NCI-H1105 treated with DMSO at 0.1 percent for 48 hours (cell line): ENCODE results near the gene DDAH1.

Experiments
- DNase-seq: peaks from one replicate; lab custom pipeline; 2025; lab: John Stamatoyannopoulos, UW

Gene DDAH1

DNA sequence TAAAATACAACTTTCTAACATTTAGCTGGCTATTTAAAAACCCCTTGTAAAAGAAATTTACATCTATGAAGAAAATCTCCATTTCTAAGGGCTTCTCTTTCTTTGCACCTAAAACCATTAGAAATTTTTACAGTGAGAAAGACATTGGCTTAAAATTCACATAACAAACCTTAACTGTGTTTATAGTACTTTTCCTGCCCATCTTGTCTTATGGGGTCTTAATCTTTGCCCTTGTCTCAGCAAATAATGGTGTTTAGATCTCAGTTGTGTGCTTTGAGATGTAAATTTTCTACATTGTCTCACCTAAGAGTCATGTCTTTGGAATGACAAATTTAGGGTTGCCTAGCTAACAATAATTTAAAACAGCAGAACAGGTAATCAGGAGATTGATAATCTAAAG is 71.5 kb downstream of the DDAH1 start:
- DNase-seq, result no peak

DNA sequence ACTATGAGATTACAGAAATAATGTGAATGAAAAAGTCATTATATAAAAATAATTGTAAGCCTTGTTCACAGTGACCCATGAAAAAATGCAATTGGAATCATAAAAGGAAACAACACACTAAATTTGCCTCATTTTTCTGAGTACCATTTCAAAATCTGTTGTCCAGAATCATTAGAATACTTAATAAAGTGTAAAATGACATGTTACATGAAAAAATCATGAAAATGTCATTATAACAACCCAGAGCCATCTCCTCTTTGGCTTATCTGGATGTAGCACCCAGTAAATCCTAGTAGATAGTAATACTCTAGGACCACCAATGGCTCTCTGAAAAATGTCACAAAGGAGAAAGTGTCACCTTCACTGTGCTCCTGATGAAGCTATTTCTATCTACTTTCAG is 76.5 kb downstream of the DDAH1 start:
- no peak for DNase-seq

DNA sequence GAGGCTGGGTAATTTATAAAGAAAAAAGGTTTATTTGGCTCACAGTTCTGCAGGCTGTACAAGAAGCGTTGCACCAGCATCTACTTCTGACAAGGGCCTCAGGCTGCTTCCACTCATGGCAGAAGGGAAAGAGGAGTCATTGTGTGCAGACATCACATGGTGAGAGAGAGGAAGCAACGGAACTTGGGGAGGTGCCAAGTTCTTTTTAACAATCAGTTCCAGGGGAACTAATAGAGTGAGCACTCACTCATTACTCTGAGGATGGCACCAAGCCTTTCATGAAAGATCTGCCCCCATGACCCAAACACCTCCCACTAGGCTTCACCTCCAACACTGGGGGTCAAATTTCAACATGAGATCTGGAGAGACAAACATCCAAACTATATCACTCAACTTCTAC is 77.2 kb downstream of the DDAH1 start:
- no peak for DNase-seq

DNA sequence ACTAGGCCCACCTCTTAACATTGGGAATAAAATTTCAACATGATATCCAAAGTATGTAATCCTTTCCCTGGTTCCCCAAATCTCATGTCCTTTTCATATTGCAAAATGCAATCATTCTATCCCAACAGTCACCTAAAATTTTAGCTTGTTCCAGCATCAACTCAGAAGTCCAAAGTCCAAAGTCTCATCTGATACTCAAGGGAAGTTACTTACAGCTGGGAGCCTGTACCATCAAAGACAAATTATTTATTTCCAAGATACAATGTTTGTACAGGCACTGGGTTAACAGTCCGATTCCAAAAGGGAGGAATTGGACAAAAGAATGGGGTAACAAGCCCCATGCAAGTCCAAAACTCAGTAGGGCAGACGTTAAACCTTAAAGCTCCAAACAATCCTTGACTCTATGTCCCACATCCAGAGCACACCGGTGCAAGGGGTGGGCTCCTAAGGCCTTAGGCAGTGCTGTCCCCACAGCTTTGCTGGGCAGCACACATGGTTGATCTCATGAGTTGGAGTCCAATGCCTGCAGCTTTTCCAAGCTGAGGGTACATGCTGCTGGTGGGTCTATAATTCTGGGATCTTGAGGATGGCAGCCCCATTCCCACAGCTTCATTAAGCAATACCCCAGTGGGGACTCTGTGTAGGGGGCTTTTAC is 78.8 kb downstream of the DDAH1 start:
- no peak for DNase-seq

DNA sequence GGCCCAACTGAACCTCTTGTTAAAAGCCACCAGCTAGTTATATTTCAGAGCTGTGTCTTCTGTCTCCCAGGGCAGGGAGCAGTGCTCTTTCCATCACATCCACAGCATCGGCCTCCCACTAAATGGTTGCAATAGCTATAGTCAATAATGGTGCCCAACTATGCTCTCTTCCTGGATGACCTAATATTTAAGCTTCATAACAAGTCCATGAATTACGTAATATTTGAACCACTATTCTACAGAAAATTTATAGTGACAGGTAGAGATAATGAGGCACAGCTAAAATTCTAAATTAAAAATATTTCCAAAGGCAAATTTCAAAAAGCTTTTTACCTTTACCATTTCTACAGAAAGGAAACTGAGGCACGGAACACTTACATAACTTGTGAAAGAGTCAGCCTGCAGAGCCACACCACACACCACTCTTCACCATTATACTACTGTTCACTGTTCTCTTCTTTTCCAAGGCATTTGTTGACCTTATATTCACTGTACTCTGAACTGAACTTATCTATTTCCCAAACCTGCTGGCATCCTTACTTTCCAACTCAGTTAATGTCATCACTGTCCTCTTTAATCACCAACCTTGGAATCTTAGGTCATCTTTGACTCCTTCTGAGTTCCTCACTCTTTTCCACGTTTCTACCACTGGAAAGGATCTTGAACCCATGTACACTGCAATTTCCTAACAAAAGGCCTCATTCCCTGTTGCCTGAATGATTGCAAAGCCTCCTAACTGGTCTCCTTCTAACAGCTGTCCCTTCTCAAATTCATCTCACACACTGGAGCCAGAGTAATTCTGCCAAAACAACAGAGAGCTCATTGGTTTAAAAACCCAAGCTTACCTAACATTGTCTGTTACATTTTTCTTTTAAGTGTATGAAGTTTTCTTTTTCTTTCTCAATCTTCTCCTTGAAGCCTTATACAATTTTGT is 85.5 kb downstream of the DDAH1 start:
- no peak for DNase-seq

DNA sequence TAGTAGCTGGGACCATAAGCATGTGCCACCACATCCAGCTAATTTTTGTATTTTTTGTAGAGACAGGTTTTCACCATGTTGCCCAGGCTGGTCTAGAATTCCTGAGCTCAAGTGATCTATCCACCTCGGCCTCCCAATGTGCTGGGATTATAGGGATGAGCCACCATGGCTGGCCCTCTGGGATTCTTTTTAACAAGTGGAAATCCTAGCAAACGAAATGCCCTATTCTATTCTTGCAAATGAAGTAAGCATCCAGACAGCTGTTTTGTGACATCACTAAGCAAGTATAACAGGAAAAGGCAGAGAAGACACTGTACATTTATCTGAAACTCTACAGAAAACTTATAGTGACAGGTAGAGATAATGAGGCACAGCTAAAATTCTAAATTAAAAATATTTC is 86.4 kb downstream of the DDAH1 start:
- DNase-seq, result no peak

DNA sequence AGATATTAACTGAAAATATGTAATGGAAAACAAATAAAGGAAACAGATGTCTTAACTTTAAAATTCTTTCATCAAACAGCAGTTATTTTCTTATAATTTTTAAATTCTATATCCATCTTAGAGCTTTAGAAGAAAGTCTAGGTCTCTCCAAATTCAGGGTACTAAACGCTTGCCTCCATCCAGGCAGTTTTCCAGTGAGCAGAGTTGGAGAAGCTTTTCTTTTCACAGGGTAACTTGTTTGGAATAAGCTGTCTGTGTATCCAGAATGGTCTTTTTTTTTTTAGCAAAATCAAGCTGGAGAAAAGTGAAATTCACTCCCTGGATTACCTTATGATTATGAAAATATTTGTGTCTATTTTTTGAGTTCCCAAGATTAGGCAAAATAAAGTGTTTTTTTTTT is 88.6 kb downstream of the DDAH1 start:
- no peak for DNase-seq

DNA sequence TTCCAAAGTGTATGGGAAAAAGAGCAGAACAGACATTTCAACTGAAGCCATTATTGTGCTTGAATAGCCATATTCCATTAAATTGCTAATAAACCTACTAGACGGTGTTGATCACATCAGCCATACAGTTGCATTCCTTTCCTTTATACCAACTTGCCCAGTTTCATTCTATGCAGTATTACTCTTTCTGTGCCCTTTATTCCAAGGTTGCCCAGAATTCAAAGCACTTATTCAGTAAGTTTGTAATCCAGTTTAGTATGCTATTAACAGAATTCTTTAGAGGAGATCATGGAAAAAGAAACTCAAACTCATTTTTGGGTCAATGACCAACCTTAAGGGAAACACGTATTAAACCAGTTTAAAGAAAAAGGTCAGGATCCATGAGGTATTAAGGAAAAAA is 89.5 kb downstream of the DDAH1 start:
- no peak for DNase-seq

DNA sequence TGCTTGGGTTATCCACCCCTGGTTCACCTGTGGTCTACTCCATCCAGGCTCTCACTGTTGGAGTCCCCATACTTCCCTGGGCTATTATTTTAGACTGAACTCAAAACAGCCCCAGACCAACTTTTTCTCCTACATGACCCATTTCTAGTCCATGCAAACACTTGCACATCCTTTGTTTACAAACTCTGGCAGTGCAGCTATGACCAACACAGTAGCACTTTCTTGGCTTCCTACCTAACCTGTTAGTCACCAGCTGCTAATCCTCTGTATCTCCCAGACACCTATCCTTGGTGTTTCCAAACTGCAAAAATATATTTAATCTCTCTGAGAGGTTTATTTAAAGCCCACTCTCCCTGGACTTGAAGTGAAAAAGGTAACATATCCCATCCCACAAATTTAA is 90.8 kb downstream of the DDAH1 start:
- no peak for DNase-seq

DNA sequence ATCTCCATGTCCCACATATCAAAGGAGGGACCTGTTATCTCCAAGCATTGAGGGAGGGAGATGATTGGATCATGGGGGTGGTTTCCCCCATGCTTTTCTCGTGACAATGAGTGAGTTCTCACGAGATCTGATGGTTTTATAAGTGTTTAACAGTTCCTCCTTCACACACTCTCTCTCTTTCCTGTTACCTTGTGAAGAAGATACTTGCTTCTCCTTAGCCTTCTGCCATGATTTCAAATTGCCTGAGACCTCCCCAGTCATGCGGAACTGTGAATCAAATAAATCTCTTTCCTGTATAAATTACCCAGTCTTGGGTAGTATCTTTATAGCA is 91.6 kb downstream of the DDAH1 start:
- DNase-seq, result no peak

DNA sequence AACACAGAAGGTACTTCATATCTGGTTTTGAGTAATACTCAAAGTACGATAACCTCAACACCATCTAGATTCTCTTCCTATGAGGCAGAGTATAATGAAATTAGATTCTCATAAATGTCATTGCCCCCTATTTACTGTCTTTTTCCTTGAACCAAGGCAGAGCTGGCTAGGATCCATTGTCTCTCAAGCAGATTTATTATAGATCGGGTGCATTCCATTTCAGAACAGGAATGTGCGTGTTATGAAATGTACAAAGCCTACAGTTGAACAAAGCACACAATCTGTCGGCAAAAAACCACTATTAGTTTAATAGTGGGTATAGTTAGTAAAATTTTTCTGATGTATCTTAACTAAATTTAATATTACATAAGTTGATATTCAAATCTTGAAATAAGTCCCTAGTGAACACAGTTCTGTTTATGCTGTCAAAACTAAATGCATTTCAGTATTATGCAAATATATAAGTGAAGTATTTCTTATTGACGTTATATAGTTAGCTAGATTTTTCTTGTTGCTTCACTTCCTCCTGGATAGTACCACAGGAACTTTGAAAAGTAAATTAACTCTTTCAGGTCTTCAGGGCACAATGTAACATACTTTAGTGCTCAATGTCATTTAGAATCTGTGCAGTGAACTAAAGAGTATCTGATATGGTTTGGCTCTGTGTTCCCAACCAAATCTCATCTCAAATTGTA is 92.1 kb downstream of the DDAH1 start:
- no peak for DNase-seq

DNA sequence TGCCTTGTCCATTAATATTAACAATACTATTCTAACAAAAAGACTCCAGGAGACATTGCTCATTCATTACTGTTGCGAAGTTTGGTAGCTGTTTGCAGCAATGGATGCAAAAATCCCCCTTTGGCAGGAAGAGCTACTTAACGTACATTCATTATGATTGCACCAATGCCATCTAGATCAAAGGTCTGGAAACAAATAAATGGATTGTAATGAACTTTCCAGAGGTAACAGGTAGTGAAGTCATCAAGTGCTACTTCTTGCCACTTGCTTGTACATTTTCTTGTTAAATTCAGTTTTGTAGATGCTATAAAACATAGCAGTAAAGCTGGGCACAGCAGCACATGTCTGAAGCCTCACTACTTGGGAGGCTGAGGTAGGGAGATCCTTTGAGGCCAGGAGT is 93.9 kb downstream of the DDAH1 start:
- no peak for DNase-seq

DNA sequence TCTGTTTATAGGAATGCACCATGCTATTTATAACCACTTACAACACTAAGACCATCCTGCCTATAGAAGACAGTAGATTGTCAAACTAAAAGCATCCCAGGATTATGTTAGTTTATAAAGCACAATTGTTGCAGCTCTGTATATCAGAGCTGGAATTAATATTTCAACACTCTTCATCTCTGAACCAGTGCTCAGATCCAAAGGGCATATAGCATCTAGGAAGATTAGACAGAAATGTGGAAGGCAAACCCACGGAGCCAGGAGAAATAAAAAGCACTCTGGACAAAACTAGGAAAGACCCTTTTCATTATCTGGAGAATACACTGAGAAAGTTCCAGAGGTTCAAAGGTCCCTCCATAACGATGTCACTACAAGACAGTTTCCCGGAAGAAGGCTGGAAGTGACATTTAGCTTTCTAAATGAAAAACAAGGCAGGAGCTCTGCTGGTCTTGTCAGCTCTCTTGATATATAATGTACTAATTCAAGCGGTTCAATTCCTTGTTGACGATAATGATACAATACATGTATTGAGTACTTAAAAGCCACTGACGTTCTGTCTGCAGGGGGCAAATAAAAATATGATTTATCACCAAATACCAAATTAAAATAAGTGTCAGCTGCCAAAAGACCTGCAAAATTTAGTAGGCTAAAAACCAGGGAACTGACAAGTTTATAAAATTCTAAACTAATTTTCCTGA is 96.7 kb downstream of the DDAH1 start:
- DNase-seq, result no peak

DNA sequence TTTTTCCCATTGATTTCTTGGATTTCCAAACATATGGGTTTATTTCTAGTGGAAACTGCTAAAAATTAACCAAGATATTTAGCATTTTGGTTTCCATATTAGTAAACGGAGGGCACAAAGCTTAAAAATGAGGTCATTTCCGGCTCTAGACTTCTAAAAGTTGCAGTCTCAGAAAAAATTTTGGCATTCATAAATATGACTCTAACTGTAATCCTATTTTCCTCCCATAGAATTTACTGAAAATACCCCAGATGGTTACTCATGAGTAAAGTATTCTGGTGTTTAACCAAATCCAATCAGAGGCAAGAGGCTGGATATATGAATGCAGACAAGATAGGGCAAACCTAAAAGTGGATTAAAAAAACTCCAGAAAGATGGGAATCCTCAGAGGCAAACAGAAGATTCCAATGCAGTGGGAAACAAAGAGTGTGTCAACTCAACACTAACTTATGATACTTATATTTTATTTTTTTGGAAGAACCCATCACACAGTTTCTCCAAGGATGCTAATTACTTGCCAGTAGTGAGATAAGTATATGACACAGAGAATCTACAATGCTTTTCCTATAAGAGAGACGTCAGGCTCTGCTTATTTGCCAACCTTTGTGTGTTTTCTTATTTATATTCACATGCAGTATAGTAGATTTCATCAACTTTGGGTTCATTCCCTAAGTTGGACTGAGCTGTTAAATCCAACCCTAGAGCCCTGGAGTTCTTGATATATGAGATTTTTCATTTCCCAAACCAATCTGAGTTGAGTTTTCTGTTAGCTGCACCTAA is 98.4 kb downstream of the DDAH1 start:
- DNase-seq, result no peak

DNA sequence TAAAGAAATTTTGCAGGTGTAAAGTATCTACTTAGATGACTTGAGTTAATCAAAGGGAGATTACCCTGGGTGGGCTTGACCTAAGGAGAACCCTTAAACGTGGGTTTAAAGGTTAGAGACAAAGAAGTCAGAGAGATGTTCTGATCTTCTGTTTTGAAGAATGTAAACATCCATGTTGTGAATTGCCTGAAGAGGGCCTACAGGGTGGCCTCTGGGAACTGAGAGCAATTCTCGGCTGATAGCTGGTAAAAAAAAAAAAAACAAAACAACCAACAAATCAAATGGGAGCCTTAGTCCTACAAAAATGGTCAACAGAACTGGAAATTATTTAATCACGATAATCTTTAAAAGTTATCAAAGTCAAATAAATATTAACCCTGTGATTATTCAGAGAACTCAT is 99.1 kb downstream of the DDAH1 start:
- no peak for DNase-seq

DNA sequence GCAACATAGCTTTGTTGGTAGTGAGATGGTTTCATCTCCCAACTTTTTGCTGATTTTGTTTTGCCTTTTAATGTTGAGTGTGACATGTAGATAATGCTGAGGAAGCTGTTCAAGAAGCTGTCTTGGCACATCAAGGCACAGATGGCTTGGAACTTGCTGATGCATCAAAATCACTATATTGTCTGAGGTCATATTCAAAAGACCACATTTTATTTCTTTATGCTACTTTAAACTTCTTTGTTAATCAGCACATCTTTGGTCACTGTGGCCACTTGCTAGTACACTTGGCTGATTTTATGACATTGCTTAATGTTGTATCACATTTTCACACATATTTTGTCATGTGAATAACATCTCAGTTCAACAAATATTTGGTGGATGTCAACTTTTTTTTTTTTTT is 101.4 kb downstream of the DDAH1 start:
- DNase-seq, result no peak

DNA sequence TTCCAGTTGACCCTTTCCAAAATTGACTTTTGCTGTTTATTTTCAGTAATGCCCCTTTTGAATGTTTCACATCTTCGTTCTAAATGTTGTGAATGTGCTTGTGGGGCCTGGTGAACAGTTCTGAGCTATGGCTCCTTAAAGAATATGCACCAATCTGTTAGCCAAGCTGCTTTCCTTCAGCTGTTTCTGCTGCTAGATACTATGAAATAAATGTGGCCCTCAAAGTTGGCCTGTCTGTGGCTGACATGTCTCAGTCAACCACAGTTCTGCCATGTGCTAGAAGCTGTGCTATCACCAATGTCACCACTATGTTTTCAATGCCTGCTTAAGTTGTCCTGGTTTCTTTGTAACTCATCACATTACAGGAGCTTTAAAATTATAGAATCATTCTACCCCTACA is 101.9 kb downstream of the DDAH1 start:
- no peak for DNase-seq

DNA sequence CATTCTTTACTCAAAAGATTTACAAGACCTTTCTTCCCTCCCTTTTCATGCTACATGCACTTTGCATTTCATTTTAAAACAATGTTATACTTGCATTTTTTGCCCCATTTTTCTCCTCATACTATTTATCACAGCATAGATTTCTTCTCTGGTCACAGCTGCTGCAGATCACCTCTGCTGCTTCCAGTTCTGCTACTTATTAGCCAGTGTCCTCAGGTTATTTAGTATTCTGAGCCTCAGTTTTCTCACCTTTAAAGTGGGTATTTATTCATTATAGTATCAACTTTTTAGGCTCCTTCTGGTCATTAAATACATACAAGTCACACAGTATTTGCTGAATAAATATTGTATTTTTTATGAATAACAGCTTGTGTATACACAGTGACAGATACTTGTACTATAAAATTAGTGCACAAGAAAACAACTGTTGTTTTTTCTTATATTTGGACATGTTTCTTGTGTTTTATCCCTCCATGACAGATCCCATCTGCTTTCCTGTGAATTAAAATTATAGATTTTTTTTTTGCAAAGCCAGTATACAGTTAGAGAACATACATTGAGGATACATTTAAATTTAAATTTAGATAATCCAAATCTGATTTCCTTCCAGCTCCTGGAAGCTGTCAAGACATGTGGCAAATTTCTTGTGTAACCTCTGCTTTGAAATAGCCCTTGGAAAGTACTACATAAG is 103.2 kb downstream of the DDAH1 start:
- no peak for DNase-seq

DNA sequence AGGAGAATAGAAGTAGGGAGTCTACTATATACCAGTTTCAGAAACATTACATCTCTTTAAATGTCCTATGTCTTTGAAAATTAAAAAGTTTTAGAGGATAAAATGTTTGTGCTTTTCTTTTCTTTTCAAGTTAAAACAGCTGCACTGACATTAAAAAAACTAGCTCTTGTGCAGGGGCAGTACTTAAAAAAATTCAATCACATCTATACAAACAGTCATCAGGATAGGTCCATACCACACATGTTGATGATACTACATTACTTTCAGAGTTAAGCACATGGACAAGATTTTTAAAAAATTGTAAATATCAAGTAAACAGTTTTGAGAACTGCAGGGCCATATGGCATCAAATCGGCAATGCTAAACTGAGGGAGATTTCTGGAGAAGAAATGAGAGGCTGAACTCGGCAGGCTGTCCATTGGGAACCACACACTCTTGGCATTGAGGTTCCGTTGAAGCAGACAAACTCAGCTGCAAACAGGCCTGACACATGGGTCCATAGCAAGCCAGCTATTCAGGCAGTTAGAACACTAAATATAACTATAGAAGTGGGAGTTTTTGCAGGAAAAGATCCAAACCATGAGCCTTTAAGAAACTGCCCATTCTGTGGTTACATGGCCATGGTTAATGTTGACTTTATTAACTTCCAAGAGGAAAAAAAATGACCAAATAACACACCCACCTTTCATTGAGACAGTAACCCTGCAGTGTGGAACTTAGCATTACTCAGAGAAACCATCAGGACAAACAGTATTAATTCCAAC is 104.0 kb downstream of the DDAH1 start:
- no peak for DNase-seq
